GM23248 (cell line): Measurements from ENCODE around the gene ENTPD5.

Source experiments
- EZH2 ChIP-seq: fragments of 200-600 bp; sonication (generic); IDR thresholded peaks from 2 replicates; pipeline ENCODE4 v1.6.1; 2018; ENCODE audit warnings: antibody characterized with exemption, mild to moderate bottlenecking; ENCODE audit not compliant: insufficient read depth, poor library complexity, severe bottlenecking
- EZH2phosphoT487 ChIP-seq: fragments of 200-600 bp; sonication (generic); IDR thresholded peaks from 2 replicates; pipeline ENCODE4 v1.6.1; 2018; ENCODE audit warnings: antibody characterized with exemption, moderate library complexity, mild to moderate bottlenecking, low read depth; ENCODE audit not compliant: insufficient read depth

DNA sequence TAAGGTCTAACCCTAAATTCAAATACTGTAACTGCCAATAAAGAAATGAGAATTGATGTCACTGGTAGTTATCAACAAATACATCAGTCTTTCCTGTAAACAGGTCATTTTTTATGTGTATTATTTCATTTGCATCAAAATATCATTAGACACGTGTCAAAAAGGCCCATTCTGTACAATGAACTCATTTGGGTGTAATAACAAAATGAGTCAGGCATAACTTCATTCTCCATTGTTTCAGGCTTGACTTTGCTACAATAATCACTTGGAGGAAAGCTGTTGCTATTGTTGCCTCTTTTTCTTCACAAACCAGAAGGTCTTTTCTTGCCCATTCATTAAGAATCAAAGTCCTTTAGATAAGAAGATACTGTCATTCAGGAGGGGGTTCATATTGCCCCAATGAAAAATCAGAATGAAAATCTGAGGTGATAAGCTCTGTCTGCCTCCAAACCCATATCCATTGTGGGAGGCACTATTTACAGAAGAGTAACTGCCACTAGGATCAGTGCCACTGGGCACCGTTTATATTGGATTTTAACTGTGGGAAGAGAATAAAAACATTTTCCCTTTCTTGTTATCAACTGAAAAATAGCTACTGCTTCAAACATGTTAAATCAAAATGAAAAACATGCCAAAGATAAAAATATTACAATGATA is 10.1 kb downstream of the ENTPD5 start:
- TF ChIP-seq EZH2phosphoT487 (no peak), EZH2 (no peak)
